RWPE2 (cell line): ENCODE data around the gene RPL7A.

Source experiments
- ATAC-seq: fragments of 200-7000 bp; cut with Tn5 transposase; 3 replicates; pipeline ENCODE4 v1.9.1; 2021; ENCODE audit warnings: low read depth
- DNase-seq: peaks from one replicate; pipeline ENCODE4 v3.0.0-alpha.2; 2020; ENCODE audit warnings: low spot score
- H3K27ac ChIP-seq: fragments of 450-650 bp; 2 replicates; pipeline ENCODE4 v1.5.1; 2017; ENCODE audit warnings: mild to moderate bottlenecking; ENCODE audit not compliant: poor library complexity, severe bottlenecking
- H3K27me3 ChIP-seq: fragments of 250-450 bp; sonication (Bioruptor Pico); 2 replicates; pipeline ENCODE4 v1.5.1; 2021; ENCODE audit warnings: mild to moderate bottlenecking, moderate library complexity; ENCODE audit not compliant: insufficient read depth, poor library complexity, severe bottlenecking
- H3K36me3 ChIP-seq: fragments of 250-450 bp; sonication (Bioruptor Pico); 2 replicates; pipeline ENCODE4 v1.5.1; 2020; ENCODE audit warnings: low read depth, mild to moderate bottlenecking, moderate library complexity
- H3K4me1 ChIP-seq: fragments of 250-450 bp; sonication (Bioruptor Pico); 2 replicates; pipeline ENCODE4 v1.5.1; 2021; ENCODE audit warnings: mild to moderate bottlenecking, moderate library complexity; ENCODE audit not compliant: insufficient read depth, poor library complexity, severe bottlenecking
- H3K4me3 ChIP-seq: fragments of 250-450 bp; sonication (Bioruptor Pico); 2 replicates; pipeline ENCODE4 v1.5.1; 2021; ENCODE audit warnings: mild to moderate bottlenecking, moderate library complexity; ENCODE audit not compliant: severe bottlenecking
- H3K9me3 ChIP-seq: fragments of 250-450 bp; sonication (Bioruptor Pico); 2 replicates; pipeline ENCODE4 v1.5.1; 2021; ENCODE audit warnings: mild to moderate bottlenecking, moderate library complexity; ENCODE audit not compliant: severe bottlenecking
- CTCF ChIP-seq: fragments of 450-650 bp; IDR thresholded peaks from one replicate; pipeline ENCODE4 v1.5.1; 2017; ENCODE audit warnings: mild to moderate bottlenecking, moderate library complexity; ENCODE audit not compliant: poor library complexity, severe bottlenecking

RPL7A gene

GRCh38 chr9:133304477-133305377, 43.3 kb upstream of the RPL7A start:
- H3K9me3 ChIP-seq = no peaks in the 10 kb centered on the region
- no peaks in the 10 kb centered on the region for H3K4me1 ChIP-seq
- H3K4me3 ChIP-seq = no peak overlapping the region
- no peaks in the 10 kb centered on the region for H3K36me3 ChIP-seq
- no peak for TF ChIP-seq CTCF
- no peaks in the 10 kb centered on the region for H3K27me3 ChIP-seq
- ATAC-seq (no peak), DNase-seq (no peak)
- no peak overlapping the region for H3K27ac ChIP-seq

GRCh38 chr9:133305731-133306130, 42.3 kb upstream of the RPL7A start:
- DNase-seq (no peak), ATAC-seq (no peak)
- Histone ChIP-seq H3K36me3 (no peaks in the 10 kb centered on the region), H3K4me3 (no peak overlapping the region), H3K9me3 (no peaks in the 10 kb centered on the region), H3K27me3 (no peaks in the 10 kb centered on the region), H3K27ac (no peak overlapping the region), H3K4me1 (no peaks in the 10 kb centered on the region)
- no peak for TF ChIP-seq CTCF

- Histone ChIP-seq H3K27me3 (no peaks in the 10 kb centered on the region), H3K36me3 (no peaks in the 10 kb centered on the region)
- no peak for TF ChIP-seq CTCF
Measured at GRCh38 chr9:133306242-133307204, 41.5 kb upstream of the RPL7A start.

GRCh38 chr9:133307301-133307700, 40.7 kb upstream of the RPL7A start:
- no peak for DNase-seq
- no peak overlapping the region for H3K27ac ChIP-seq
- H3K36me3 ChIP-seq = no peaks in the 10 kb centered on the region
- no peak overlapping the region for H3K4me3 ChIP-seq
- no peak for TF ChIP-seq CTCF
- H3K27me3 ChIP-seq = no peaks in the 10 kb centered on the region
- ATAC-seq = no peak
- no peaks in the 10 kb centered on the region for H3K9me3 ChIP-seq
- H3K4me1 ChIP-seq = no peaks in the 10 kb centered on the region

More at GRCh38 chr9:133306242-133307204, 41.5 kb upstream of the RPL7A start:
- Histone ChIP-seq H3K27ac (no peak overlapping the region), H3K4me3 (no peak overlapping the region), H3K4me1 (no peaks in the 10 kb centered on the region), H3K9me3 (no peaks in the 10 kb centered on the region)
- no peak for DNase-seq
- ATAC-seq = no peak
